ENCODE measurements around the gene WDTC1. TPM values are rescaled to one million over a fixed set of nuclear protein-coding genes. Genes with fewer than 3 reads are reported as not detected.

Gene WDTC1
- total and polyA plus RNA-seq, 9 of the 15 experiments (the other 6 are each of a cell fraction or from before 2014, with no cell fraction given), result 0.18 to 32.3 (median 8.8) TPM

DNA sequence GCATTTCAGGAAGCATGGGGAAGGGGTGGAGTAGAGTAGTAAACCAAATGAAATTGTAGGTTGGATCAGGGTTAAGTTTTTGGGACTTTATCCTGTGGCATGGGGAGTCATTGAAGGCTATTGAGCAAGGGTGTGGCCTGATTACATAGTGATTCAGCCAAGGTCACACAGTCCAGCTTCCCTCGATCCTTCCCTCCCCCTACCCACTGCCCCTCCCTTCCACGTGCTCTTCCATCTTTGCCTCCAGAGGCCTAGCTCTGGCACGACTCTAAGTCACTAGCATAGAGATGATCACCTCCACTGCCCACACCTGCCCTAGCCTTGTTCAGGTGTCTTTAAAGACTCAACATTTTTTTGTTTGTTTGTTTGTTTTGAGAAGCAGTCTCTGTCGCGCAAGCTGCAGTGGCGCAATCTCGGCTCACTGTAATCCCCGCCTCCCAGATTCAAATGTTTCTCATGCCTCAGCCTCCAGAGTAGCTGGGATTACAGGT, 42.3 kb upstream of the WDTC1 start (continued):
- TF ChIP-seq RBFOX2 (IDR thresholded peaks at IDR 0.05; ENCODE audit: low read depth, low read length) (no peak), ZNF224 (CRISPR knock-in tag; IDR thresholded peaks at IDR 0.05) (no peak), ADNP (tag; IDR thresholded peaks at IDR 0.05) (0 out of 2 replicates have a peak, but pooled peaks have one; percentile 30), RFX5 (IDR thresholded peaks at IDR 0.05; ENCODE audit: low read depth, low read length) (no peak), TRIM28 (IDR thresholded peaks at IDR 0.05) (no peak), KDM1A (IDR thresholded peaks at IDR 0.05) (peak; percentile 76 to 86), ZNF197 (CRISPR knock-in tag; IDR thresholded peaks at IDR 0.05; ENCODE audit: low read depth) (no peak), BDP1 (IDR thresholded peaks at IDR 0.05; ENCODE audit: insufficient read depth, insufficient read length) (no peak), BHLHE40 (IDR thresholded peaks at IDR 0.05; ENCODE audit: low read length) (peak; percentile 62; the same call in 1 of the 2 replicates), ZNF57 (CRISPR knock-in tag; IDR thresholded peaks at IDR 0.05) (no peak), ESRRA (IDR thresholded peaks at IDR 0.05; ENCODE audit: borderline replicate concordance, low read depth) (peak; percentile 77; the same call in 1 of the 2 replicates), ZFX (CRISPR knock-in tag; IDR thresholded peaks at IDR 0.05) (peak; percentile 73), JUN (IDR thresholded peaks at IDR 0.05; ENCODE audit: borderline replicate concordance, low read depth, low read length) (peak; percentile 16; the same call in 1 of the 2 replicates), JUN (CRISPR knock-in tag; IDR thresholded peaks at IDR 0.05; ENCODE audit: borderline replicate concordance) (no peak)
- TF ChIP-seq, protein P1, sequence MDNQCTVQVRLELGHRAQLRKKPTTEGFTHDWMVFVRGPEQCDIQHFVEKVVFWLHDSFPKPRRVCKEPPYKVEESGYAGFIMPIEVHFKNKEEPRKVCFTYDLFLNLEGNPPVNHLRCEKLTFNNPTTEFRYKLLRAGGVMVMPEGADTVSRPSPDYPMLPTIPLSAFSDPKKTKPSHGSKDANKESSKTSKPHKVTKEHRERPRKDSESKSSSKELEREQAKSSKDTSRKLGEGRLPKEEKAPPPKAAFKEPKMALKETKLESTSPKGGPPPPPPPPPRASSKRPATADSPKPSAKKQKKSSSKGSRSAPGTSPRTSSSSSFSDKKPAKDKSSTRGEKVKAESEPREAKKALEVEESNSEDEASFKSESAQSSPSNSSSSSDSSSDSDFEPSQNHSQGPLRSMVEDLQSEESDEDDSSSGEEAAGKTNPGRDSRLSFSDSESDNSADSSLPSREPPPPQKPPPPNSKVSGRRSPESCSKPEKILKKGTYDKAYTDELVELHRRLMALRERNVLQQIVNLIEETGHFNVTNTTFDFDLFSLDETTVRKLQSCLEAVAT (IDR thresholded peaks at IDR 0.05), result 0 out of 4 replicates have a peak, but pooled peaks of 1 of the 2 experiments have one; percentile 8
- TF ChIP-seq, protein P2, sequence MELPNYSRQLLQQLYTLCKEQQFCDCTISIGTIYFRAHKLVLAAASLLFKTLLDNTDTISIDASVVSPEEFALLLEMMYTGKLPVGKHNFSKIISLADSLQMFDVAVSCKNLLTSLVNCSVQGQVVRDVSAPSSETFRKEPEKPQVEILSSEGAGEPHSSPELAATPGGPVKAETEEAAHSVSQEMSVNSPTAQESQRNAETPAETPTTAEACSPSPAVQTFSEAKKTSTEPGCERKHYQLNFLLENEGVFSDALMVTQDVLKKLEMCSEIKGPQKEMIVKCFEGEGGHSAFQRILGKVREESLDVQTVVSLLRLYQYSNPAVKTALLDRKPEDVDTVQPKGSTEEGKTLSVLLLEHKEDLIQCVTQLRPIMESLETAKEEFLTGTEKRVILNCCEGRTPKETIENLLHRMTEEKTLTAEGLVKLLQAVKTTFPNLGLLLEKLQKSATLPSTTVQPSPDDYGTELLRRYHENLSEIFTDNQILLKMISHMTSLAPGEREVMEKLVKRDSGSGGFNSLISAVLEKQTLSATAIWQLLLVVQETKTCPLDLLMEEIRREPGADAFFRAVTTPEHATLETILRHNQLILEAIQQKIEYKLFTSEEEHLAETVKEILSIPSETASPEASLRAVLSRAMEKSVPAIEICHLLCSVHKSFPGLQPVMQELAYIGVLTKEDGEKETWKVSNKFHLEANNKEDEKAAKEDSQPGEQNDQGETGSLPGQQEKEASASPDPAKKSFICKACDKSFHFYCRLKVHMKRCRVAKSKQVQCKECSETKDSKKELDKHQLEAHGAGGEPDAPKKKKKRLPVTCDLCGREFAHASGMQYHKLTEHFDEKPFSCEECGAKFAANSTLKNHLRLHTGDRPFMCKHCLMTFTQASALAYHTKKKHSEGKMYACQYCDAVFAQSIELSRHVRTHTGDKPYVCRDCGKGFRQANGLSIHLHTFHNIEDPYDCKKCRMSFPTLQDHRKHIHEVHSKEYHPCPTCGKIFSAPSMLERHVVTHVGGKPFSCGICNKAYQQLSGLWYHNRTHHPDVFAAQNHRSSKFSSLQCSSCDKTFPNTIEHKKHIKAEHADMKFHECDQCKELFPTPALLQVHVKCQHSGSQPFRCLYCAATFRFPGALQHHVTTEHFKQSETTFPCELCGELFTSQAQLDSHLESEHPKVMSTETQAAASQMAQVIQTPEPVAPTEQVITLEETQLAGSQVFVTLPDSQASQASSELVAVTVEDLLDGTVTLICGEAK (IDR thresholded peaks at IDR 0.05), result peak; percentile 34; the same call in 1 of the 2 replicates
- TF ChIP-seq, protein P2 (CRISPR knock-in tag; IDR thresholded peaks at IDR 0.05), result no peak
- TF ChIP-seq, protein P3, sequence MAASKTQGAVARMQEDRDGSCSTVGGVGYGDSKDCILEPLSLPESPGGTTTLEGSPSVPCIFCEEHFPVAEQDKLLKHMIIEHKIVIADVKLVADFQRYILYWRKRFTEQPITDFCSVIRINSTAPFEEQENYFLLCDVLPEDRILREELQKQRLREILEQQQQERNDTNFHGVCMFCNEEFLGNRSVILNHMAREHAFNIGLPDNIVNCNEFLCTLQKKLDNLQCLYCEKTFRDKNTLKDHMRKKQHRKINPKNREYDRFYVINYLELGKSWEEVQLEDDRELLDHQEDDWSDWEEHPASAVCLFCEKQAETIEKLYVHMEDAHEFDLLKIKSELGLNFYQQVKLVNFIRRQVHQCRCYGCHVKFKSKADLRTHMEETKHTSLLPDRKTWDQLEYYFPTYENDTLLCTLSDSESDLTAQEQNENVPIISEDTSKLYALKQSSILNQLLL (CRISPR knock-in tag; IDR thresholded peaks at IDR 0.05; ENCODE audit: borderline replicate concordance), result no peak

Measured in K562 (cell line).